NCI-H774 (cell line): Measurements from ENCODE around the gene USP22.
"Not testable (repeated sequence)": the region's sequence is repeated elsewhere in the genome, so short reads cannot be mapped to it uniquely, and the experiment has no call there.

Source experiments
- DNase-seq: peaks from one replicate; lab custom pipeline; 2025; lab: John Stamatoyannopoulos, UW

USP22 gene

GRCh38 chr17:20987511-20987910 lies 55.3 kb downstream of the USP22 start:
- no peak for DNase-seq

DNA sequence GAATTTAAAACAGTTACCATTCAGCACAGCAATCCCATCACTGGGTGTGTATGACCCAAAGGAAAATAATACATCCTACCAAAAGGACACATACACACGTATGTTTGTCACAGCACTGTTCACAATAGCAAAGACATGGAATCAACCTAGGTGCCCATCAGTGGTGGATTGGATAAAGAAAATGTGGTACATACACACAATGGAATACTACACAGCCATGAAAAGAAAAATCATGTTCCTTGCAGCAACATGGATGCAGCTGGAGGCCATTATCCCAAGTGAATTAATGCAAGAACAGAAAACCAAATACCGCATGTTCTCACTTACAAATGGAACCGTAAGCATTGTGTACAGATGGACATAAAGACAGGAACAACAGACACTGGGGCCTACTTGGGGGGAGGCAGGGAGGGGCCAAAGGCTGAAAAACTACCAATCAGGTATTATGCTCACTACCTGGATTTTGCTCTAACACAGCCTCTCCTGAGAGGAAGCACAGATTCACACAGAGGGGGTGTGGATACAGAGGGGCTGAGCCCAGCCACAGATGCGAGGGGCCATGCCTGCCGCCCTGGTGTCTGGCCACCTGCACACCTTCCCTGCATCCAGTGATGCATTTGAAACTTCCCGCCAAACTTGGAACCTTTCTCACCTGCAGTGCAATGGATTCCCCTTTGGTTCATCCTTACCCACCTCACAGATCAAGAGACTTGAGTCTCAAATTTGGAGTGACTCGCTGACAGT lies 55.9 kb downstream of the USP22 start:
- no peak for DNase-seq

GRCh38 chr17:20983359-20983637 lies 59.5 kb downstream of the USP22 start:
- no peak for DNase-seq

GRCh38 chr17:20982589-20983358 lies 60.0 kb downstream of the USP22 start:
- no peak for DNase-seq

DNA sequence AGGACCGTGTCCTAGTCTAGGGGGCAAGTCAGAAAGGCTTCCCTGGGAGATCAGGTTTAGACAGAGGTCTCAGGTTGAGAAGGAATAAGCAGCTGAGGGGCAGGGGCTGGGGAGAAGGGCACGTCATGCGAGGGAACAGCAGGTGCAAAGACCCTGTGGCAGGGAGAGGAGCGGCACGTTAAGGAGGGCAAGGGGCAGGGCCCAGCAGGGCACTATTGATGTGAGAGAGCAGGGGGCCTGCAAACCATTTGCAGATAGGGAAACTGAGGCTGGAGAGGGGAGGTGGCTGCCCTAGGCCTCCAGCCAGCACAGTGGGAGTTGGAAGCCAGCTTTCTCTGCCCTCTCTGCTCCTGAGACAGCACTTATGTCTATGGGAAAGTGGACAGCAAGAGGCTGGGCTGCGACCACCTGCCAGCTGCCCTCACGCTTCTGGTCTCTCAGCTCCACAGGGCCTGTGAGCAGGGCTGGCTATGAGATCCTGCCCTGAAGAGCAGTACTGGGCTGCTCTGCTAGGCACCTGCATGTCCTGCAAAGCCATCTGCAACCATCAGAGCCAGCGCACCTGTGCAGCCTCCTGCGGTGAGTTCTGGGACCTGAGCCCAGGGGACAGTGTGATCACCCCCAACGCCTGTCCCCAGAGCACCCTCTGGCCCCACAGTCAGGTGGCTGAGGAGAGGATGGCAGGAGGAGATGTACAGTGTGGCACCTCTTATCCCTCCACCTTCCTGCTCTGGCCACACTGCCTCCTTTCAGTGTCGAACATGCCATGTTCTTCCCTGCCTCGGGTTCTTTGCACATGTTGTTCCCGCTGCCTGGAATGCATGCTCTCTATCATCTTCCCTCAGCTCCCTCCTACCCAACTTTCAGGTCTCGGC lies 61.5 kb downstream of the USP22 start:
- no peak for DNase-seq

DNA sequence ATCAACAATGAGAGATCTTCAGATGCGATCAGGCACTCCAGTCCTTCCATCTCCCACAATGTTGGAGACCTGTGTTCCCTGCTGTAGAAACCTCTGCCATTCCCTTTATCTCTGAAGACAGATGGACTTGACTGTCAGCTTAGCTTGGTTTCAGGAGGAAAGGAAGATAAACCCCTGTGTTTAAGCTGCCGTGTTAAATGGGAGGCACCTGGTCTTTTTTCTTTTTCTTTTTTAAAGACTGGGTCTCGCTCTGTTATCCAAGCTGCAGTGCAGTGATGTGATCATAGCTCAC lies 63.1 kb downstream of the USP22 start:
- no peak for DNase-seq

- DNase-seq = not testable (repeated sequence)
Measured at GRCh38 chr17:20979007-20979791, 63.6 kb downstream of the USP22 start.

GRCh38 chr17:20977609-20978253 lies 65.1 kb downstream of the USP22 start:
- not testable (repeated sequence) for DNase-seq

GRCh38 chr17:20975566-20975965 lies 67.2 kb downstream of the USP22 start:
- no peak for DNase-seq

DNA sequence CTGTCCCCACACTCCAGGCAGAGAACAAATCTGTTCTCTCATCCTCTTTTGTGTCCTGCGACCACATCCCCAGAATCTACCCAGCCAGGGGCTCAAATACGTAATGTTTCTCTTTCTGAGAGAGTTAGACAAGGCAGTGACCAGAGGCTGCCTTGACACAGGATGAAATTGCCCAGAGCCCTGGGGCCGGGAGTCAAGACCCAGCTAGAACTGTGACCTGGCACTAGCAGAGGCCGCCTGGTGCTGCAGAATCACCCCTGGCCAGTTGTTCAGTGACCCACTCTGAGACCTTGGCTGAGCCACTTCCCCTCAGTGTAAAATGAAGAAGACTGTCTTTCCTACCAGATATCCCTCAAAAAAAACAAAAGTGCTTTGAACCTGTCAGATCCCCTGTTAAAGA lies 72.5 kb downstream of the USP22 start:
- DNase-seq = no peak

DNA sequence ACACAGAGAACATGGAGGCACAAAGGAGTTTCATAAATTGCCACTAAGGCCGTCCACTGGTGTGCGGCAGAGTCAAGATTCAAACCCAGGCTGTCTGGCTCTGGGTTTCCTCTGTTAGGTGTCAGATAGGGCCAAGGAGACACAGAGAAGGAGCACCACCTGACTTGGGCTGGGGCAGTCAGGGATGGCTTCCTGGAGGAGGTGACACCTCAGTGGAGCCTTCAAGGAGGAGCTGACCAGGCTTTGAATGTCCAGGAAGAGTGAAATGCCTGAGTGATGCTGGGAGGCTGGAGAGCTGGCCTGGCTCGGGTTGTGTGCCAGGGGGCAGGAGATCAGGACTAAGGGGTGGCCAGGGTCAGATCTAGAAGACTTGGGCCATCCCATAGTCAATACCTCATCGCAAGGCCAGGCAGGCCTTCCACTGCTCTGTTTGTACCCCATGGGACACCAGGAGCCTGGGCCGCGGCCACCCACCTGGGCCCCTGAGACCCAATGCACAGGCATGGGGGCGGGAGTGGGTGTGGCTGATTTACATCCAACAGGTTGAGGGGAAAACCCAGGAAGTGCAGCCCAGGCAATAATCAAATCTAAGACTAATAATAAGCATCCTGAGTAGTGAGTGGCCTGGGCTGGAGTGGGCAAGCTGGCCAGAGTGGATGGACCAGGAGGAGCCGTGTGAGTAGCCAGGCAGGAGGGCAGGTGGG lies 73.7 kb downstream of the USP22 start:
- DNase-seq = no peak

GRCh38 chr17:20967776-20968175 lies 75.0 kb downstream of the USP22 start:
- no peak for DNase-seq

GRCh38 chr17:20966870-20967269 lies 75.9 kb downstream of the USP22 start:
- no peak for DNase-seq

GRCh38 chr17:20965492-20965891 lies 77.3 kb downstream of the USP22 start:
- no peak for DNase-seq

DNA sequence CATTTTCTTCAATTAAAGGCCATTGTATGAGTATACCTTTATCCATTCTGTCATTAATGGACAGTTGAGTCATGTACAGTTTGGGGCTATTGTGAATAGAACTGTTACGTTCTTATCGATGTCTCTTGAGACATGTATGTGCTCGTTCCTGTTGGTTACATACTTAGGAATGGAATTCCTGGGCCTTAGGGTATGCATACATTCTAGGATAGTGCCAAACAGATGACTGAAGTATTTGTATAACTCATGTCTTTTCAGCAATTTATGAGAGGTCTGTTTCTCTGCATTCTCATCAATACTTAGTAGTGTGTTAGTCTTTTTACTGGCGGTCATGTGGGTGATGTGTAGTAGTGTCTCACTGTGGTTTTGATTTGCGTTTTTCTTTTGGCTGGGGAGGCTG lies 81.2 kb downstream of the USP22 start:
- no peak for DNase-seq

- DNase-seq = no peak
Measured at GRCh38 chr17:20960871-20961270, 81.9 kb downstream of the USP22 start.

GRCh38 chr17:20955427-20956323 lies 87.1 kb downstream of the USP22 start:
- no peak for DNase-seq

GRCh38 chr17:20954794-20955193 lies 88.0 kb downstream of the USP22 start:
- no peak for DNase-seq

- DNase-seq = no peak
Measured at GRCh38 chr17:20952183-20952582, 90.6 kb downstream of the USP22 start.
